WERI-Rb-1 (cell line): ENCODE data around the gene PNKD.

Experiments
- DNase-seq: peaks from one replicate; pipeline ENCODE4 v3.0.0-alpha.2; 2020
- H3K27ac ChIP-seq: fragments of 250-450 bp; sonication (Bioruptor Pico); 2 replicates; pipeline ENCODE4 v1.5.1; 2020; ENCODE audit warnings: mild to moderate bottlenecking, moderate library complexity
- H3K27me3 ChIP-seq: fragments of 250-450 bp; sonication (Bioruptor Pico); 2 replicates; pipeline ENCODE4 v1.5.1; 2021; ENCODE audit warnings: mild to moderate bottlenecking, low read depth, moderate library complexity; ENCODE audit not compliant: insufficient read depth, severe bottlenecking
- H3K36me3 ChIP-seq: fragments of 250-450 bp; sonication (Bioruptor Pico); 2 replicates; pipeline ENCODE4 v1.5.1; 2020; ENCODE audit warnings: mild to moderate bottlenecking, moderate library complexity
- H3K4me3 ChIP-seq: 2 replicates; pipeline ENCODE4 v1.5.1; 2011; ENCODE audit warnings: low read depth, mild to moderate bottlenecking, control low read depth, low read length
- H3K9me3 ChIP-seq: fragments of 250-450 bp; sonication (Bioruptor Pico); 2 replicates; pipeline ENCODE4 v1.5.1; 2021; ENCODE audit warnings: mild to moderate bottlenecking, moderate library complexity; ENCODE audit not compliant: severe bottlenecking
- CTCF ChIP-seq: IDR thresholded peaks from 2 replicates; pipeline ENCODE4 v1.5.1; 2011; ENCODE audit warnings: low read depth, mild to moderate bottlenecking, control low read depth, inconsistent platforms, low read length

Gene PNKD

GRCh38 chr2:218329826-218330593 lies 59.7 kb downstream of the PNKD start:
- H3K9me3 ChIP-seq, result no peaks in the 10 kb centered on the region
- no peaks in the 10 kb centered on the region for H3K36me3 ChIP-seq
- H3K4me3 ChIP-seq, result no peak overlapping the region
- DNase-seq, result no peak
- H3K27ac ChIP-seq, result peak overlapping the region; percentile 70
- no peak for TF ChIP-seq CTCF
- no peaks in the 10 kb centered on the region for H3K27me3 ChIP-seq

GRCh38 chr2:218331745-218332144 lies 61.4 kb downstream of the PNKD start:
- no peak overlapping the region for H3K4me3 ChIP-seq
- no peak for TF ChIP-seq CTCF

GRCh38 chr2:218332288-218332687 lies 62.0 kb downstream of the PNKD start:
- TF ChIP-seq CTCF, result peak; percentile 60
- H3K36me3 ChIP-seq, result no peaks in the 10 kb centered on the region
- H3K9me3 ChIP-seq, result no peaks in the 10 kb centered on the region
- H3K27me3 ChIP-seq, result no peaks in the 10 kb centered on the region
- peak; percentile 63 for DNase-seq
- peak overlapping the region; percentile 22; the same call in 1 of the 2 replicates for H3K27ac ChIP-seq
- no peak overlapping the region for H3K4me3 ChIP-seq

More at GRCh38 chr2:218331745-218332144, 61.4 kb downstream of the PNKD start:
- no peaks in the 10 kb centered on the region for H3K36me3 ChIP-seq
- H3K27me3 ChIP-seq, result no peaks in the 10 kb centered on the region
- no peaks in the 10 kb centered on the region for H3K9me3 ChIP-seq
- DNase-seq, result no peak
- peak overlapping the region; percentile 22; the same call in 1 of the 2 replicates for H3K27ac ChIP-seq

GRCh38 chr2:218332920-218333645 lies 62.8 kb downstream of the PNKD start:
- no peak for DNase-seq
- Histone ChIP-seq H3K4me3 (no peak overlapping the region), H3K27me3 (no peaks in the 10 kb centered on the region), H3K36me3 (no peaks in the 10 kb centered on the region), H3K27ac (no peak overlapping the region), H3K9me3 (no peaks in the 10 kb centered on the region)
- no peak for TF ChIP-seq CTCF

- no peak for DNase-seq
- Histone ChIP-seq H3K9me3 (no peaks in the 10 kb centered on the region), H3K36me3 (no peaks in the 10 kb centered on the region), H3K27ac (peak overlapping the region; percentile 33), H3K4me3 (no peak overlapping the region), H3K27me3 (no peaks in the 10 kb centered on the region)
- TF ChIP-seq CTCF, result no peak
Observed at GRCh38 chr2:218334531-218334930, 64.2 kb downstream of the PNKD start.
